GM12872 (cell line): Measurements from ENCODE around the gene RYR1.

Experiments used
- CTCF ChIP-seq: IDR thresholded peaks from 3 replicates; pipeline ENCODE4 v1.5.1; 2011; ENCODE audit warnings: low read depth, mild to moderate bottlenecking, low read length, moderate library complexity; ENCODE audit not compliant: insufficient read depth

The RYR1 gene

GRCh38 chr19:38519168-38519567, 85.7 kb downstream of the RYR1 start:
- TF ChIP-seq CTCF = no peak

- no peak for TF ChIP-seq CTCF
These were observed 86.5 kb downstream of the RYR1 start for GRCh38 chr19:38519988-38520387.

DNA sequence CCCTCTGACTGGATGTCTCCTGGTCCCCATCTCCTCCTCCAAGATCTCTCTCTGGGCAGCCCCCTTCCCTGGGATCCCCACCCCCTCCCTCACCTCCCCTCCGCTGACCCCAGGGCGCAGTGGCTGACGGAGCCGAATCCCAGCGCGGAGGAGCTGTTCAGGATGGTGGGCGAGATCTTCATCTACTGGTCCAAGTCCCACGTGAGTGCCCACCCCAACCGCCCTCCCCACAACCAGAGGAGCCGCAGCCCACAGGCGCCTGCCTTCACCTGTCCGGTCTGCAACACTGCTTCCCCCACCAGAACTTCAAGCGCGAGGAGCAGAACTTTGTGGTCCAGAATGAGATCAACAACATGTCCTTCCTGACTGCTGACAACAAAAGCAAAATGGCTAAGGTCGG, 89.4 kb downstream of the RYR1 start:
- TF ChIP-seq CTCF = no peak

DNA sequence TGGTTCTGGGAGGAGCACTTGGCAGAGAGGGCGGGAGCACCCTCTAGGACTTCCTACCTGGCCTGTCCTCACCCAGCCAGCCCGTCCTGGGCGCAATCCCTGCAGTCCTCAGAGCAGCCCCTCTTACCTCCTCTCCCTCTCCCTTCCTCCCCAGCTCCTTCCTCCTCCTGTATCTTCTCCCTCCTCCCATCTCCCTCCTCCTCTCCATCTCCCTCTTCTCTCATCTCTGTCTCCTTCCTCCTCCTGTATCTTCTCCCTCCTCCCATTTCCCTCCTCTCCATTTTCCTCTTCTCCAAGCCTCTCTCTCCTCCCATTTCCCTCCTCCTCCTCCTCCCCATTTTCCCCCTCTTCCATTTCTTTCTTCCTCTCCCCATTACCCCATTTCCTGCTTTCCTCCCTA, 89.8 kb downstream of the RYR1 start:
- no peak for TF ChIP-seq CTCF

DNA sequence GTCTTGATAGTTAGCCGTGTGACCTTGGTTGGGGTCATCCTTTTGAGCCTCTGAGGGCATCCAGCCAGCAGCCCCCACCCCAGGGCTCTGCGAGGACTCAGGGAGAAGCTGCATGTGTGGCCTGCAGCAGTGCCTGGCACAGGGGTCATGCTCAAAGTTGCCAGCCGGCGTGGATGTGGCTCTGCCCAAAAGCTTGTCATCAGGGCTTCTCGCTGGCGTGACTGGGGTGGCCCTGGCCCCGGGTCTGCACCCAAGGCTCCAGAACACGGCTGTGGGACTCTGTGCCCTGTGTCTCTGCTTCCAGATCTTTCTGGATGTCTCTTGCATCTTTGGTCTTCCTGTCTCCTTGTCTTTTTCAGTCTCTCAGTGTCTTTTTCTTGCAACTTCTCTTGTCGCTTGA, 90.9 kb downstream of the RYR1 start:
- TF ChIP-seq CTCF = no peak

DNA sequence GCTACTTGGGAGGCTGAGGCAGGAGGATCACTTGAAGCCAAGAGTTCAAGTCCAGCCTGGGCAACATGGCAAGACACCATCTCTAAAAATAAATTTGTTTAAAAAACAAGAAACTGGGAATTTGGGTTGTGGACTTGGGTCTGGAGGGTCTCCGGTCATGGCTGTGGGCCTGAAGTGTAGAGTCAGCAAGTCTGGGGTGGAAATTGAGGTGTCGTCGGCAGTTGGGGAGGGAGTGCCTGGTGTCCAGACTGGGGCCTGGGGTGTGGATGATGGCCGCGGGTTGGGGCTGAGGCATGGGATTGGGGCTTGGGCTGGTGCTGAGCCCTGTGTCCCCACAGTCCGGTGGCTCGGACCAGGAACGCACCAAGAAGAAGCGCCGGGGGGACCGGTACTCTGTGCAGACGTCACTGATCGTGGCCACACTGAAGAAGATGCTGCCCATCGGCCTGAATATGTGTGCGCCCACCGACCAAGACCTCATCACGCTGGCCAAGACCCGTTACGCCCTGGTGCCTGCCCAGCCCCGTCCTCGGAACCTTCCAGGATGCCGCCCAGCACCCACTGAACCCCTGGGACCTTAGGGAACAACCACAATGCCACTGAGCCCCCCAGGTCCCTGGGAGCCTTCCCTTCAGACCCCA, 91.6 kb downstream of the RYR1 start:
- TF ChIP-seq CTCF = no peak

- no peak for TF ChIP-seq CTCF
These were observed 92.9 kb downstream of the RYR1 start for GRCh38 chr19:38526430-38526829.
